Measurements from ENCODE around the gene NLRC5.

NLRC5 gene

GRCh38 chr16:56960681-56961281, 28.6 kb upstream of the NLRC5 start:
- in situ Hi-C loops (cut with MboI; ENCODE audit: low sequenced_read_pairs): loop anchor here (25.0 kb wide), 1 partner anchor 202 kb away; no protein-coding TSS in a partner anchor

GRCh38 chr16:56961386-56961785, 28.0 kb upstream of the NLRC5 start:
- in situ Hi-C loops (cut with MboI; ENCODE audit: low sequenced_read_pairs): loop anchor here (25.0 kb wide), 1 partner anchor 201 kb away; no protein-coding TSS in a partner anchor

GRCh38 chr16:56961851-56962281, 27.5 kb upstream of the NLRC5 start, which contains the start of gene CETP:
TSS of gene CETP (plus strand) at chr16:56961950. CDS start at chr16:56961980, 30 bp downstream.
- in situ Hi-C loops (cut with MboI; ENCODE audit: low sequenced_read_pairs): loop anchor here (25.0 kb wide), 1 partner anchor 200 kb away; no protein-coding TSS in a partner anchor

DNA sequence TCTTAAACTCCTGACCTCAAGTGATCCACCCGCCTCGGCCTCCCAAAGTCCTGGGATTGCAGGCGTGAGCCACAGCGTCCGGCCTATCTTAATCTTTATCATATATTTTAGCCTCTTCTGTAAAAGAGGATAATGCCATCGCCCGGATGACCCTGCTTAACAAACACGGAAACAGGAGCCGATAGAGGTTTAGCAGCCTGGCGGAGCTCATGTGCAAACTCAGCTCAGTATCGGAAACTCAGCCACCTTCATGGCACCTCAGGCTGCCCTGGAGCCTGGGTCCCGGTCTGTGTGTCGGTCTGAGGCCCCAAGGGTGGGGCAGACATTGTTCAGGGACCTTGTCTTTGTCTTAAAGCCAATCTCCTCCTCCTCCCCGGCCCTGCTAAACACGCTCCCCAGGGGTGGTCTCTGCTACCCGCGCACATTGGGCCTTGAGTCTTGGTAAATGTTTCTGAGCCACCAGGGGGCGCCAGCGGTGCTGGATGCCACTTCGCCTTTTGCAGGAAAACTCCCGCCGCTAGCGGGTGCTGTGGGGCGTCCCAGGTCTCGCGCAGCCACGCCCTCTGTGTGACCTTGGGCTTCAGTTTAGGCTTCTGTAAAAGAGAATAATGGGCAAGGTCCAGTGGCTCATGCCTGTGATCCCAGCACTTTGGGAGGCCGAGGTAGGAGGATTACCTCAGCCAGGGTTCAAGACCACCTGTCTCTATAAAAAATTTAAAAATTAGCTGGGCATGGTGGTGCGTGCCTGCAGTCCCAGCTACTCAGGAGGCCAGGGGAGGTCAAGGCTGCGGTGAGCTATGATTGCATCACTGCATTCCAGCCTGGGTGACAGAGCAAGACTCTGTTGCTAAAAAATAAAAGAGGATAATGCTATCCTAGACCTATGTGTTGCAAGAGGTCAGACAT, 24.9 kb upstream of the NLRC5 start:
- in situ Hi-C loops (cut with MboI; ENCODE audit: low sequenced_read_pairs): loop anchor here (25.0 kb wide), 1 partner anchor 198 kb away; no protein-coding TSS in a partner anchor

GRCh38 chr16:56965149-56966092, 23.9 kb upstream of the NLRC5 start:
- in situ Hi-C loops (cut with MboI; ENCODE audit: low sequenced_read_pairs): loop anchor here (25.0 kb wide), 1 partner anchor 197 kb away; no protein-coding TSS in a partner anchor

- in situ Hi-C loops (cut with MboI; ENCODE audit: low sequenced_read_pairs): loop anchor here (25.0 kb wide), 1 partner anchor 196 kb away; no protein-coding TSS in a partner anchor
Observed at GRCh38 chr16:56966093-56966475, 23.3 kb upstream of the NLRC5 start.

- in situ Hi-C loops (cut with MboI; ENCODE audit: low sequenced_read_pairs): loop anchor here (25.0 kb wide), 1 partner anchor 195 kb away; no protein-coding TSS in a partner anchor
Observed at GRCh38 chr16:56967733-56968132, 21.6 kb upstream of the NLRC5 start.

DNA sequence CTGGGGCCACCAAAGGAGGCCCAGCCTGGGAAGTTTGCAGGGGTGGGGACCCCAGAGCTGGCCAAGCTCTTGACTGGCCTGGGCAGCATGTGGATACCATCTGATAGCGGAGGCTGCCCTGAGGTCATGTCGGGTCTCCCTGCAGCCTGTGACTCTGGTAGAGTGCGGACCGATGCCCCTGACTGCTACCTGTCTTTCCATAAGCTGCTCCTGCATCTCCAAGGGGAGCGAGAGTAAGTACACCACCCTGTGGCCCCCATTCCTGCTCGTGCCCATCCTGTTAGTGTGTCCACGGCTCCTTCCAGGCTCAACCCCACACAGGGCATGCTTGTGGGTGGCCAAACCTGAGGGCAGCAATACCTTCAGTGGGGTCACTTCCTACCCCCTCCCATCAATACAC, 19.6 kb upstream of the NLRC5 start:
- in situ Hi-C loops (cut with MboI; ENCODE audit: low sequenced_read_pairs): loop anchor here (25.0 kb wide), 1 partner anchor 193 kb away; no protein-coding TSS in a partner anchor

- in situ Hi-C loops (cut with MboI; ENCODE audit: low sequenced_read_pairs): loop anchor here (25.0 kb wide), 1 partner anchor 191 kb away; no protein-coding TSS in a partner anchor
Observed at GRCh38 chr16:56970934-56971767, 18.2 kb upstream of the NLRC5 start.

- in situ Hi-C loops (cut with MboI; ENCODE audit: low sequenced_read_pairs): loop anchor here (25.0 kb wide), 1 partner anchor 191 kb away; no protein-coding TSS in a partner anchor
Observed at GRCh38 chr16:56971768-56972043, 17.7 kb upstream of the NLRC5 start.

- in situ Hi-C loops (cut with MboI; ENCODE audit: low sequenced_read_pairs): loop anchor here (25.0 kb wide), 1 partner anchor 190 kb away; no protein-coding TSS in a partner anchor
Observed at GRCh38 chr16:56972403-56973293, 16.7 kb upstream of the NLRC5 start.

DNA sequence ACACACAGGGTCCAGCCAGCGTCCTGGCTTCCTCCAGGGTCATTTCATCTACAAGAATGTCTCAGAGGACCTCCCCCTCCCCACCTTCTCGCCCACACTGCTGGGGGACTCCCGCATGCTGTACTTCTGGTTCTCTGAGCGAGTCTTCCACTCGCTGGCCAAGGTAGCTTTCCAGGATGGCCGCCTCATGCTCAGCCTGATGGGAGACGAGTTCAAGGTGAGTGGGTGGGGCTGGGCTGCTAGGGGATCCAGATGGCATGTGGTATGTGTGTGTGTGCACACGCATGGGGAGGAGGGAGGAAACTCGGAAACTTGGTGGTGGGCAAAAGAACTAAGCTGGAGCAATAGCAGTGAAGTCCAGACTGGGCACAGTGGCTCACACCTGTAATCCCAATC, 16.1 kb upstream of the NLRC5 start:
- in situ Hi-C loops (cut with MboI; ENCODE audit: low sequenced_read_pairs): loop anchor here (25.0 kb wide), 1 partner anchor 189 kb away; no protein-coding TSS in a partner anchor

GRCh38 chr16:56973899-56974298, 15.5 kb upstream of the NLRC5 start:
- in situ Hi-C loops (cut with MboI; ENCODE audit: low sequenced_read_pairs): loop anchor here (25.0 kb wide), 1 partner anchor 188 kb away; no protein-coding TSS in a partner anchor

GRCh38 chr16:56974549-56975300, 14.6 kb upstream of the NLRC5 start:
- in situ Hi-C loops (cut with MboI; ENCODE audit: low sequenced_read_pairs): loop anchor here (25.0 kb wide), 1 partner anchor 188 kb away; no protein-coding TSS in a partner anchor

DNA sequence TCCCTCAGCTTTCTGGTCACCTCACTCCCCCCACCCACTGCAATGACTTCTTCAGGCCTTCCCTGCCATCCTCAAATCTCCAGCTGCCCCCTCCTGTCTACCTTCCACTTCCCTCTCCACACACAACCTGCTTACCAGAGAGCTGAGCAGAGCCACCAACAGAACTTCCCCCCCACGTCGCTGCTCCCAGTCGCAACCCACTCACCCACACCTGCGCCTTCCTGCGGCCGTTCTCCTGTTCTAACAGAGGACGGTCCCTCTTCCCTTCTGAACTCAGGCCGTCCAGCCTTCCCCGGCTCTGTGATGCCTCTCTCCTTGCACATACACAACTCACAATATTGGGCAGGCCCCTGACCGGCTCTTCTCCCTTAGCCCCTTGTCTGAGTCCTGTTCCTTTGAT, 13.6 kb upstream of the NLRC5 start:
- in situ Hi-C loops (cut with MboI; ENCODE audit: low sequenced_read_pairs): no loop called here

DNA sequence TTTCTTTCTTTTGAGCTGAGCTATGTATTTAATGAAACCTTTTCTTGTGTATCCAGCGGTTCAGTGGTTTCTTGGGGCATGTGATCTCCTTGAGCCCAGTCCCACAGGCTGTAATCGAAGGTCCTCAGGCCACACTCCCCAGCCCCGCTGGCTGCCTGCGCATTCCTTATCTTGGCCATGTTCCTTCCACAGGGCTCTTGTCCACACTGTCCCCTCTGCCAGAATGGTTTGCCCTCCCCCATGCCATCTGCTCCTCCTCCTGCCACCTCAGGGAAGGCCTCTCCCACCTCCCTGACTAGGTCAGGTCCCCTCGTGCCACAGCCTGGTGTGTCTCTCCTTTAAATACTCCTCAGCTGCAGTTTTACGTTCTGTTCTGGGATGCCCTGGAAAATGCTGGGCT, 12.1 kb upstream of the NLRC5 start:
- in situ Hi-C loops (cut with MboI; ENCODE audit: low sequenced_read_pairs): no loop called here

GRCh38 chr16:56977823-56978430, 11.4 kb upstream of the NLRC5 start:
- in situ Hi-C loops (cut with MboI; ENCODE audit: low sequenced_read_pairs): no loop called here

Measured in HL-60/S4 treated with phorbol 12-myristate 13-acetate at 8.2 ng/mL for 4 days and 3 days (cell line).